IPS-NIHi7 (cell line): ENCODE data around the gene SPTLC2.
"Not testable (repeated sequence)": the region's sequence is repeated elsewhere in the genome, so short reads cannot be mapped to it uniquely, and the experiment has no call there.

Experiments used
- DNase-seq: peaks from one replicate; pipeline ENCODE4 v3.0.0; 2012; ENCODE audit warnings: mixed read lengths; ENCODE audit errors: extremely low spot score

Gene SPTLC2

DNA sequence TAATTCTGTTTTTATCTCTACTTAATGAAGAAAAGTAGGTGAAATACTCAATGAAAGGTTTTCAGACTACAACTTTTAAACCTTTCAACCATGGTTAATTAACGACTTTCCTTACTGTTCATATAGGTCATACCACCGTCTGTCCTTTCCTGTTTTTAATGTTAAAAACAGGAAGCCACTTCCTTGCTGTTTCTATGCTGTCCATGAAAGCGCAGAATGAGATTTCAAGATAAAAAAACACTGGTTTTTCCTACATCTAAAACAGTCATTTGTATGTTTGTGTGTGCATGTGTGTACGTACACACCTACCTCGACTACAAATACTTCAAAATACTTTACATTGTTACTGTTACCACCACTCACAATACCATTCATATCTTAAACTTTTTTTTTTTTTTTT lies 27.3 kb downstream of the SPTLC2 start:
- no peak for DNase-seq

GRCh38 chr14:77588411-77589025 lies 27.9 kb downstream of the SPTLC2 start:
- DNase-seq, result not testable (repeated sequence)

DNA sequence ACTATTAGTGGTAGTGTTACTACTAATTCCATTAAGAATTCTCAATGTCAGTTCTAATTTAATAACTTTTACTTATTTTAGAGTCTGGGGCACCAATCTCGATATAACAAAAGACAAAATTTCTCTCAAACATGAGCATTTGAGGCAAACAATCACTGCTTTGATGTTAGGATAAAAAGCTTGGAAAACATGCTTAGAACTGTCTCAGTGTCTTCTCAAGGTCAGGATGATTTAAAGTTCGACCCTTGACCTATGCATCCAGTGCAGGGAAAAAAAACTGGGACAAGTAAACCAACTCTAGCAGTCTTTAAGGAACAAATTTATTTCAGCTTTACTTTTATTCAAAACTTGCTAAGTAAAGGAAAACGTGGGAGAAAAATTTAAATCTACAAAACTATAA lies 31.1 kb downstream of the SPTLC2 start:
- no peak for DNase-seq

DNA sequence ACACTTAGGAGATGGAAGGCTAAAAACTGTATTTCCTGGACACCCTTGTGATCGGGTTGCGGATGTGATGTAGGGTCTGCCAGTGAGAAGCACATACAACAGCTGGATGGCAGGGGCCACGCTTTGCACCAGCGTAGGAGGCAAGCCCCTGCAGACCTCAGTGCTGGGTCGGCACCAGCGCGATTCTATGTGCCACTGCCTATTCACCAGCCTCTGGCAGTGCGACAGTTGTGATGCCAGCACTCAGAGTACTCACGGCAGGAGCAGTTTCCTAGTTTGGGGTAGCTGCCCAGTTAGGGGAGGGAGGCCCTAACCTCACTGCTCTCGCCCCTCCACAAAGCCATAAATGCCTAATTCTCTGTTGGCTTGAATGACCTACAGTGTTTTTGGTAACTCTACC lies 31.6 kb downstream of the SPTLC2 start:
- DNase-seq, result no peak

GRCh38 chr14:77583657-77584056 lies 32.8 kb downstream of the SPTLC2 start:
- no peak for DNase-seq

GRCh38 chr14:77582511-77582910 lies 33.9 kb downstream of the SPTLC2 start:
- no peak for DNase-seq

GRCh38 chr14:77580964-77581505 lies 35.4 kb downstream of the SPTLC2 start:
- DNase-seq, result no peak

DNA sequence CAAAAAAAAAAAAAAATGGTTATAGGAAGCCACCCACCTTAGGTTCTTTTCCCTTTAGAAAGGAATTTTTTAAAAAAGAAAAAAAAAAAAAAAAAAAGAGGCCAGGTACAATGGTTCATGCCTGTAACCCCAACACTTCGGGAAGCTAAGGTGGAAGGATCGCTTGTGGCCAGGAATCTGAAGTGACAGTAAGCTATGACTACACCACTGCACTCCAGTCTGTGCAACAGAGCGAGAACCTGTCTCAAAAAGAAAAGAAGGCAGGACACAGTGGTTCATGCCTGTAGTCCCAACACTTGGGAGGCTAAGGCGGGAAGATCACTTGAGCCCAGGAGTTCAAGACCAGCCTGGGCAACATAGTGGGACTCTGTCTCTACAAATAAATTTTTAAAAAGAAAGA lies 36.0 kb downstream of the SPTLC2 start:
- DNase-seq, result no peak

- DNase-seq, result no peak
Observed at GRCh38 chr14:77579780-77580179, 36.7 kb downstream of the SPTLC2 start.

DNA sequence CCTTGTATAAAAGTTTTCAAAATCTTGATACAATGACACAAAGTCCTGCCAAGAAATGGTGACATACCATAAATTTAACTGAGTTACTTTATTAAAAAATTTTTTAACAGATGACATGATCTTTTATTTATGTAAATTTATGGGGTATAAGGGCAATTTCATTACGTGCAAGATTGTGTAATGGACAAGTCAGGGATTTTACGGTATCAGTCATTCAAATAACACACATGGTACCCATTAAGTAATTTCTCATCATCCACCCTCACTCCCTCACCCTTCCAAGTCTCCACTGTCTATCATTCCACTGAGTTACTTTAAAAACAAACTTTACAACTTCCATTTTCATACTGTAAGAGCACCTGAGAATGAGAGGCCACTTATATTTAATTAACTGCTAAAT lies 37.4 kb downstream of the SPTLC2 start:
- DNase-seq, result no peak

- DNase-seq, result no peak
Observed at GRCh38 chr14:77574446-77575115, 41.9 kb downstream of the SPTLC2 start.

DNA sequence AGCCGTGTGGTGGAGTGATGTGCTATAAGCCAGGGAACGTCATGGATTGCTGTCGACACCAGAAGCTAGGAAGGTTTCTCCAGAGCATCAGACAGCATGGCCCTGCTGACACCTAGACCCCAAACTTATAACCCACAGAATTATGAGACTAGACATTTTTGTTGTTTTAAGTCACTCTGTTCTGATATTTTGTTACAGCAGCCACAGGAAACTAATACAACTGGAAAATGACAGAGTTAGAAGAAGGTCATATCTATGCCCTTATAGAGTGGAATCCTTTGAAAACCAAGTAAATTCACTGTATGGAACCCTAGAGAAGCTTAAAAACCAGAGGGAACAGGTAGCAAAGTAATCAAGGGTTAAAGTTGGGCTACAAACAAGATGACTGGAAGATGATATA lies 42.5 kb downstream of the SPTLC2 start:
- DNase-seq, result no peak

GRCh38 chr14:77570706-77571268 lies 45.6 kb downstream of the SPTLC2 start:
- no peak for DNase-seq

- DNase-seq, result no peak
Observed at GRCh38 chr14:77565994-77566305, 50.5 kb downstream of the SPTLC2 start.

GRCh38 chr14:77565289-77565993 lies 51.0 kb downstream of the SPTLC2 start:
- DNase-seq, result no peak

DNA sequence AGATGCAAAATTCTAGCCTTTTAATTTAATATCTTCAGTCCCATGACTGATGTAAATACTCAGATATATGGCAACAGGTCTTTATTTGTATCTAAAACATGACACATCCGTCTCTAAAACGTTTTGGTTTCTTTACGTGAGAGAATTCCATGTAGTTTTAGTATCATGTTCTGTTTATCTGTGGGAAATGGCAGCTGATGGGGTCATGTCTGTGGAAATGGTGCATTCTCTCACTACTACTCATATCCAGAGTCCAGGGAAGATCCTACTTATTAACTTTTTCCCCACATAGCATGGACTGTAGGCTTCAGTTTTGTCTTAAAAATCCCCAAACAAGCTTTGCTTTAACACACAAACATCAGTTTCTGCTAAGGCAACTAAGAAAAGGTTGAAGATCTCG lies 53.8 kb downstream of the SPTLC2 start:
- DNase-seq, result no peak

GRCh38 chr14:77561881-77562280 lies 54.6 kb downstream of the SPTLC2 start:
- DNase-seq, result no peak

DNA sequence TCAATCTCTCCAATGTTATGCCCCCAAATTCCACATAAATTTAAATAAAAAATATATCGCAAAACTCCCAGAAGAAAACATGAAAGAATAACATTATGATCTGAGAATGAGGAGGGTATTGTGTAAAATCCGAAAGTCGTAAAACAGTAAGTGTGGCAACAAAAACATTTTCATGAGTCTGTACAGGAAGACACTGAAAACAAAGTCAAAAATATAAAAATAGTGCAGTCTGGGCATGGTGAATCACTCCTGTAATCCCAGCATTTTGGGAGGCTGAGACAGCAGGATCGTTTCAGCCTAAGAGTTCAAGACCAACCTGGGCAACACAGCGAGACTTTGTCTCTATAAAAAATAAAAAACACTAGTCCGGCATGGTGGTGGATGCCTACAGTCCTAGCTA lies 57.1 kb downstream of the SPTLC2 start:
- DNase-seq, result no peak

GRCh38 chr14:77557391-77557790 lies 59.0 kb downstream of the SPTLC2 start:
- DNase-seq, result no peak

DNA sequence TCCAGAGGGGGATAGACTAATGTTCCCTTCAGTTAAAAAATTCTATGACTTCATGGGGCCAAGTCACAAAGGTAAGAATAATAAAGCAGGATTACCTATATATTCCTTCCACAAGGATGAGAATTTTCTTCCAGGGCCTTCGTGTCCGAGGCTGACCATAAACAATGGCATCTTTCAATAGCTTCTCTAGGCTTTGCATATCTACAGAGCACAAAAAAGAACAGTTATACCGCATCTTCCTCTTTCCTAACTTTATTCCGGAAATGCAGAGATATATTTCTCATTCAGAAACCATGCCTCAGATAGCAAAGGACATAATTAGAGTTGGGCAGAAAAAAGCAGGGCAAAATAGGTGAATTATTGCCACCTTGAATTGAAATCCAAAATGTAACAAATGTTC lies 59.5 kb downstream of the SPTLC2 start:
- DNase-seq, result no peak

DNA sequence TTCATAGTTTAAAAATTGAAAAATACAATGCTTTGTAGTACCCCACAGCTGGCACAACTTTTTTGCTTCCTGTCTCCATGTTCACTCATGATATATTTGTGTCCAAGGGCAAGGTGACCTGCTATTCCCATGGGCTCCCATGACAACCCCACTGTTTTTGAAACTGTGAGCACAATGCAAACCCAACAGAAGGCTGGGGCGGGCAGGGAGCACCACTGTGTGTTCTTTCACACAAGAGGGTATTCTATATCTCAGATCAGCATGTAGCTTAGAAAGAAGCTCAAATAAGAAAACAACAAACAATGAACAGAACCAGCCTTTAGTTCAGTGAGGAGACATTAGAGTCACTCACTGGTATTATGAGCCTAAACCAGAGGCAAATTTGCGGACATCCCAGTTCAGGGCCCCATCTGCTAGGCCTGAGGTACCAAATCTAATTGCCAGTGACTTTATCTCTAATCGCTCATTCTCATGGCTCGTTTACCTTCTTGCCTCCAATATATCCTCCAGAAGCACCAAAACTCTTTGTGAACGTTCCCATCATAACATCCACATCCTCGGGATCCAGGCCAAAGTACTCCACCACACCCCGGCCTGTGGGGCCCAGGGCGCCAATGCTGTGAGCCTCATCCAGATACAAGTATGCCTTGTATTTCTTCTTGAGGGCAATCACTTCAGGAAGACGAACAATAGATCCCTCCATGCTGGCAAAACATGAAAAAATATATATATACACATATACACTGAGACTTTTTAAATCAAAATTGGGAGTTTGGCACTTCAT lies 61.4 kb downstream of the SPTLC2 start:
- DNase-seq, result no peak

- DNase-seq, result no peak
Observed at GRCh38 chr14:77554207-77554606, 62.2 kb downstream of the SPTLC2 start.
